ENCODE data around the gene FFAR4. TPM values are rescaled to one million over a fixed set of nuclear protein-coding genes. Genes with fewer than 3 reads are reported as not detected.

The FFAR4 gene
- polyA plus RNA-seq, 4 donors = 0.45 to 1.3 (median 0.99) TPM; not detected in 1

- no peak for FAIRE-seq
- Histone ChIP-seq H3K27ac (ENCODE audit: low read depth in 1 of 3, low read length in 2 of 3) (peak overlapping the region; percentile 57 to 80 (median 61)), H3K4me1 (ENCODE audit: control insufficient read depth in 3 of 3, insufficient read depth in 2 of 3, low read depth in 1 of 3, low read length in 2 of 3) (peaks cover 2 to 18% (median 5%) of the 10 kb centered on the region in 3 donors), H3K4me3 (ENCODE audit: low read depth in 1 of 3, low read length in 3 of 3) (no peak overlapping the region), H3K9me3 (ENCODE audit: control insufficient read depth in 2 of 2, insufficient read depth in 1 of 2, low read depth in 1 of 2, low read length in 1 of 2) (no peaks in the 10 kb centered on the region), H3K36me3 (ENCODE audit: control insufficient read depth in 3 of 3, insufficient read depth in 2 of 3, low read depth in 1 of 3, low read length in 3 of 3) (peaks cover 0 to 2% (median 0%) of the 10 kb centered on the region in 3 donors), H3K27me3 (ENCODE audit: control insufficient read depth in 3 of 3, insufficient read depth in 3 of 3, low read length in 3 of 3) (no peaks in the 10 kb centered on the region)
- WGBS, 3 donors = 47 to 56% (median 51%) methylated on average over 8 of the region's 8 CpGs
- peak; percentile 86 to 91 for DNase-seq
Measured at GRCh38 chr10:93591065-93591808, 24.8 kb downstream of the FFAR4 start.

GRCh38 chr10:93593254-93593653, 26.8 kb downstream of the FFAR4 start:
- H3K9me3 ChIP-seq (ENCODE audit: control insufficient read depth in 2 of 2, insufficient read depth in 1 of 2, low read depth in 1 of 2, low read length in 1 of 2) = no peaks in the 10 kb centered on the region
- DNase-seq (no peak), FAIRE-seq (no peak)
- peaks cover 2 to 18% (median 5%) of the 10 kb centered on the region in 3 donors for H3K4me1 ChIP-seq (ENCODE audit: control insufficient read depth in 3 of 3, insufficient read depth in 2 of 3, low read depth in 1 of 3, low read length in 2 of 3)
- no peaks in the 10 kb centered on the region for H3K27me3 ChIP-seq (ENCODE audit: control insufficient read depth in 3 of 3, insufficient read depth in 3 of 3, low read length in 3 of 3)
- peaks cover 0 to 2% (median 0%) of the 10 kb centered on the region in 3 donors for H3K36me3 ChIP-seq (ENCODE audit: control insufficient read depth in 3 of 3, insufficient read depth in 2 of 3, low read depth in 1 of 3, low read length in 3 of 3)
- no peak overlapping the region for H3K4me3 ChIP-seq (ENCODE audit: low read depth in 1 of 3, low read length in 3 of 3)
- WGBS, 3 donors = 91 to 93% (median 93%) methylated on average over 4 of the region's 4 CpGs
- no peak overlapping the region for H3K27ac ChIP-seq (ENCODE audit: low read depth in 1 of 3, low read length in 2 of 3)

GRCh38 chr10:93593749-93594148, 27.3 kb downstream of the FFAR4 start:
- H3K4me1 ChIP-seq (ENCODE audit: control insufficient read depth in 3 of 3, insufficient read depth in 2 of 3, low read depth in 1 of 3, low read length in 2 of 3) = peaks cover 2 to 18% (median 5%) of the 10 kb centered on the region in 3 donors
- WGBS, 3 donors = 91 to 98% (median 94%) methylated on average over 18 of the region's 18 CpGs
- H3K27ac ChIP-seq (ENCODE audit: low read depth in 1 of 3, low read length in 2 of 3) = no peak overlapping the region
- H3K36me3 ChIP-seq (ENCODE audit: control insufficient read depth in 3 of 3, insufficient read depth in 2 of 3, low read depth in 1 of 3, low read length in 3 of 3) = peaks cover 0 to 2% (median 0%) of the 10 kb centered on the region in 3 donors
- no peak overlapping the region for H3K4me3 ChIP-seq (ENCODE audit: low read depth in 1 of 3, low read length in 3 of 3)
- DNase-seq (no peak), FAIRE-seq (no peak)
- no peaks in the 10 kb centered on the region for H3K27me3 ChIP-seq (ENCODE audit: control insufficient read depth in 3 of 3, insufficient read depth in 3 of 3, low read length in 3 of 3)
- H3K9me3 ChIP-seq (ENCODE audit: control insufficient read depth in 2 of 2, insufficient read depth in 1 of 2, low read depth in 1 of 2, low read length in 1 of 2) = no peaks in the 10 kb centered on the region

- H3K4me3 ChIP-seq (ENCODE audit: low read depth in 1 of 3, low read length in 3 of 3) = no peak overlapping the region
- FAIRE-seq (no peak), DNase-seq (no peak)
- H3K4me1 ChIP-seq (ENCODE audit: control insufficient read depth in 3 of 3, insufficient read depth in 2 of 3, low read depth in 1 of 3, low read length in 2 of 3) = peaks cover 2 to 18% (median 5%) of the 10 kb centered on the region in 3 donors
- H3K27ac ChIP-seq (ENCODE audit: low read depth in 1 of 3, low read length in 2 of 3) = no peak overlapping the region
- WGBS, 3 donors = 78 to 85% (median 83%) methylated on average over 7 of the region's 7 CpGs
- no peaks in the 10 kb centered on the region for H3K27me3 ChIP-seq (ENCODE audit: control insufficient read depth in 3 of 3, insufficient read depth in 3 of 3, low read length in 3 of 3)
- H3K36me3 ChIP-seq (ENCODE audit: control insufficient read depth in 3 of 3, insufficient read depth in 2 of 3, low read depth in 1 of 3, low read length in 3 of 3) = peaks cover 0 to 2% (median 0%) of the 10 kb centered on the region in 3 donors
- no peaks in the 10 kb centered on the region for H3K9me3 ChIP-seq (ENCODE audit: control insufficient read depth in 2 of 2, insufficient read depth in 1 of 2, low read depth in 1 of 2, low read length in 1 of 2)
Measured at GRCh38 chr10:93594518-93594917, 28.1 kb downstream of the FFAR4 start.

- 74 to 92% (median 91%) methylated on average over 5 of the region's 5 CpGs for WGBS, 3 donors
- peaks cover 0 to 8% (median 3%) of the 10 kb centered on the region in 3 donors for H3K27me3 ChIP-seq (ENCODE audit: control insufficient read depth in 3 of 3, insufficient read depth in 3 of 3, low read length in 3 of 3)
- H3K27ac ChIP-seq (ENCODE audit: low read depth in 1 of 3, low read length in 2 of 3) = no peak overlapping the region
- no peaks in the 10 kb centered on the region for H3K9me3 ChIP-seq (ENCODE audit: control insufficient read depth in 2 of 2, insufficient read depth in 1 of 2, low read depth in 1 of 2, low read length in 1 of 2)
- peaks cover 2 to 17% (median 5%) of the 10 kb centered on the region in 3 donors for H3K4me1 ChIP-seq (ENCODE audit: control insufficient read depth in 3 of 3, insufficient read depth in 2 of 3, low read depth in 1 of 3, low read length in 2 of 3)
- H3K4me3 ChIP-seq (ENCODE audit: low read depth in 1 of 3, low read length in 3 of 3) = no peak overlapping the region
- FAIRE-seq (no peak), DNase-seq (no peak)
- peaks cover 0 to 2% (median 0%) of the 10 kb centered on the region in 3 donors for H3K36me3 ChIP-seq (ENCODE audit: control insufficient read depth in 3 of 3, insufficient read depth in 2 of 3, low read depth in 1 of 3, low read length in 3 of 3)
Measured at GRCh38 chr10:93595378-93596161, 29.1 kb downstream of the FFAR4 start.

- WGBS, 3 donors = 88 to 98% (median 90%) methylated on average over 4 of the region's 4 CpGs
- Histone ChIP-seq H3K27ac (ENCODE audit: low read depth in 1 of 3, low read length in 2 of 3) (no peak overlapping the region), H3K4me3 (ENCODE audit: low read depth in 1 of 3, low read length in 3 of 3) (no peak overlapping the region), H3K27me3 (ENCODE audit: control insufficient read depth in 3 of 3, insufficient read depth in 3 of 3, low read length in 3 of 3) (peaks cover 3 to 15% (median 5%) of the 10 kb centered on the region in 3 donors), H3K36me3 (ENCODE audit: control insufficient read depth in 3 of 3, insufficient read depth in 2 of 3, low read depth in 1 of 3, low read length in 3 of 3) (peaks cover 0 to 2% (median 0%) of the 10 kb centered on the region in 3 donors), H3K4me1 (ENCODE audit: control insufficient read depth in 3 of 3, insufficient read depth in 2 of 3, low read depth in 1 of 3, low read length in 2 of 3) (peaks cover 0 to 7% (median 2%) of the 10 kb centered on the region in 3 donors), H3K9me3 (ENCODE audit: control insufficient read depth in 2 of 2, insufficient read depth in 1 of 2, low read depth in 1 of 2, low read length in 1 of 2) (no peaks in the 10 kb centered on the region)
- FAIRE-seq (no peak), DNase-seq (no peak)
Measured at GRCh38 chr10:93596539-93596938, 30.1 kb downstream of the FFAR4 start.

GRCh38 chr10:93597075-93597599, 30.7 kb downstream of the FFAR4 start:
- Histone ChIP-seq H3K27ac (ENCODE audit: low read depth in 1 of 3, low read length in 2 of 3) (no peak overlapping the region), H3K27me3 (ENCODE audit: control insufficient read depth in 3 of 3, insufficient read depth in 3 of 3, low read length in 3 of 3) (peaks cover 3 to 20% (median 5%) of the 10 kb centered on the region in 3 donors), H3K9me3 (ENCODE audit: control insufficient read depth in 2 of 2, insufficient read depth in 1 of 2, low read depth in 1 of 2, low read length in 1 of 2) (no peaks in the 10 kb centered on the region), H3K4me1 (ENCODE audit: control insufficient read depth in 3 of 3, insufficient read depth in 2 of 3, low read depth in 1 of 3, low read length in 2 of 3) (peaks cover 0 to 2% (median under 1%) of the 10 kb centered on the region in 3 donors), H3K4me3 (ENCODE audit: low read depth in 1 of 3, low read length in 3 of 3) (no peak overlapping the region), H3K36me3 (ENCODE audit: control insufficient read depth in 3 of 3, insufficient read depth in 2 of 3, low read depth in 1 of 3, low read length in 3 of 3) (peaks cover 0 to 2% (median 0%) of the 10 kb centered on the region in 3 donors)
- WGBS, 3 donors = 87 to 100% (median 88%) methylated on average over 1 of the region's 1 CpG
- DNase-seq = no peak
- no peak for FAIRE-seq

- H3K4me1 ChIP-seq (ENCODE audit: control insufficient read depth in 3 of 3, insufficient read depth in 2 of 3, low read depth in 1 of 3, low read length in 2 of 3) = no peaks in the 10 kb centered on the region
- H3K9me3 ChIP-seq (ENCODE audit: control insufficient read depth in 2 of 2, insufficient read depth in 1 of 2, low read depth in 1 of 2, low read length in 1 of 2) = no peaks in the 10 kb centered on the region
- no peak overlapping the region for H3K27ac ChIP-seq (ENCODE audit: low read depth in 1 of 3, low read length in 2 of 3)
- peaks cover 3 to 29% (median 7%) of the 10 kb centered on the region in 3 donors for H3K27me3 ChIP-seq (ENCODE audit: control insufficient read depth in 3 of 3, insufficient read depth in 3 of 3, low read length in 3 of 3)
- FAIRE-seq = no peak
- no peak overlapping the region for H3K4me3 ChIP-seq (ENCODE audit: low read depth in 1 of 3, low read length in 3 of 3)
- 84 to 90% (median 86%) methylated on average over 5 of the region's 5 CpGs for WGBS, 3 donors
- peaks cover 0 to 2% (median 0%) of the 10 kb centered on the region in 3 donors for H3K36me3 ChIP-seq (ENCODE audit: control insufficient read depth in 3 of 3, insufficient read depth in 2 of 3, low read depth in 1 of 3, low read length in 3 of 3)
- DNase-seq = no peak
Measured at GRCh38 chr10:93598157-93598556, 31.7 kb downstream of the FFAR4 start.

Measured in small intestine (tissue), 7 donors.